H1 (cell line): ENCODE results near the gene CYBRD1. TPM values are rescaled to one million over a fixed set of nuclear protein-coding genes. Genes with fewer than 3 reads are reported as not detected.

ENCODE experiments used
- CTCF ChIA-PET: fragments of 300-600 bp; sonication (Branson Sonifier 250); formaldehyde crosslinking; loops from one replicate; lab custom pipeline; 2021; ENCODE audit not compliant: partially characterized antibody; lab: Charles Lee
- POLR2A ChIA-PET: fragments of 300-600 bp; sonication (Branson Sonifier 250); formaldehyde crosslinking; loops from one replicate; lab custom pipeline; 2021; ENCODE audit warnings: inconsistent platforms; ENCODE audit not compliant: partially characterized antibody; lab: Charles Lee
- DNase-seq, 2 experiments: peaks; one replicate each; pipeline versions ENCODE4 v3.0.0 to v3.0.0-alpha.2; 2010 to 2022; ENCODE audit warnings: low spot score in 2 of 2, low read depth in 1 of 2, mixed read lengths in 1 of 2
- FAIRE-seq: peaks from 2 replicates; lab custom pipeline; 2011; peaks lifted over from hg19 to GRCh38; lab: Jason Lieb, UNC
- H2AFZ ChIP-seq: 2 replicates; pipeline ENCODE4 v1.8.1; 2012; ENCODE audit warnings: low read length, inconsistent platforms
- H2AK5ac ChIP-seq: 2 replicates; pipeline ENCODE4 v1.6.1; 2013; ENCODE audit warnings: low read depth, low read length
- H2BK120ac ChIP-seq: replicated peaks from 2 replicates; pipeline ENCODE3; 2013; ENCODE audit warnings: low read depth, low read length, inconsistent platforms
- H2BK12ac ChIP-seq: 2 replicates; pipeline ENCODE4 v1.6.1; 2013; ENCODE audit warnings: low read depth, low read length
- H2BK15ac ChIP-seq: 2 replicates; pipeline ENCODE4 v1.6.1; 2013; ENCODE audit warnings: low read length
- H2BK20ac ChIP-seq: 2 replicates; pipeline ENCODE4 v1.6.1; 2013; ENCODE audit warnings: low read length
- H2BK5ac ChIP-seq: 2 replicates; pipeline ENCODE4 v1.6.1; 2013; ENCODE audit warnings: low read depth, low read length
- H3K14ac ChIP-seq: 2 replicates; pipeline ENCODE4 v1.6.1; 2013; ENCODE audit warnings: inconsistent platforms; ENCODE audit not compliant: insufficient read length
- H3K18ac ChIP-seq: 2 replicates; pipeline ENCODE4 v1.6.1; 2013; ENCODE audit warnings: low read length; ENCODE audit errors: extremely low read depth
- H3K23ac ChIP-seq: 2 replicates; pipeline ENCODE4 v1.6.1; 2013; ENCODE audit warnings: inconsistent platforms; ENCODE audit not compliant: insufficient read length
- H3K23me2 ChIP-seq: 2 replicates; pipeline ENCODE4 v1.6.1; 2013; ENCODE audit warnings: low read depth, low read length
- H3K27ac ChIP-seq: 2 replicates; pipeline ENCODE4 v1.6.1; 2011; ENCODE audit warnings: low read depth, low read length, inconsistent platforms
- H3K27me3 ChIP-seq, 4 experiments: replicated peaks in 1 of 4; 1 replicate in 1 of 4; 2 replicates in 3 of 4; pipeline versions ENCODE4 v1.6.1 to v1.8.1; 2011 to 2013; ENCODE audit warnings: low read length in 3 of 4, mild to moderate bottlenecking in 3 of 4, inconsistent platforms in 2 of 4, mixed read lengths in 2 of 4, moderate library complexity in 1 of 4; ENCODE audit not compliant: control insufficient read depth in 3 of 4, insufficient read depth in 3 of 4; ENCODE audit errors: extremely low read depth in 1 of 4
- H3K36me3 ChIP-seq, 4 experiments: 2 replicates each; pipeline versions ENCODE4 v1.6.1 to v1.8.1; 2011 to 2013; ENCODE audit warnings: mild to moderate bottlenecking in 4 of 4, low read length in 3 of 4, moderate library complexity in 2 of 4, control low read depth in 1 of 4, inconsistent platforms in 1 of 4; ENCODE audit not compliant: insufficient read depth in 4 of 4, control insufficient read depth in 2 of 4
- H3K4ac ChIP-seq: replicated peaks from 2 replicates; pipeline ENCODE3; 2013; ENCODE audit warnings: low read length, low read depth, mixed read lengths, inconsistent platforms; ENCODE audit not compliant: insufficient read length
- H3K4me1 ChIP-seq, 4 experiments: replicated peaks in 1 of 4; 1 replicate in 1 of 4; 2 replicates in 3 of 4; pipeline versions ENCODE4 v1.6.1 to v1.8.1; 2011 to 2013; ENCODE audit warnings: low read length in 3 of 4, inconsistent platforms in 2 of 4, mixed read lengths in 1 of 4; ENCODE audit not compliant: insufficient read depth in 4 of 4, control insufficient read depth in 3 of 4
- H3K4me2 ChIP-seq, 2 experiments: 2 replicates each; pipeline versions ENCODE4 v1.6.1 to v1.8.1; 2011 to 2013; ENCODE audit warnings: low read depth in 2 of 2, low read length in 2 of 2, control low read depth in 1 of 2, inconsistent platforms in 1 of 2, mild to moderate bottlenecking in 1 of 2; ENCODE audit not compliant: insufficient read depth in 1 of 2
- H3K4me3 ChIP-seq, 4 experiments: fragments of 200-600, 300-600 bp in 1 of 4; sonication (generic), shearing (Covaris generic), sonication (Bioruptor Twin) in 1 of 4; 2 replicates each; pipeline versions ENCODE4 v1.5.1 to v1.8.1; 2011 to 2016; ENCODE audit warnings: low read length in 4 of 4, low read depth in 3 of 4, control low read depth in 2 of 4, inconsistent platforms in 2 of 4, mild to moderate bottlenecking in 2 of 4, mixed read lengths in 1 of 4, moderate library complexity in 1 of 4; ENCODE audit not compliant: insufficient read depth in 2 of 4; ENCODE audit errors: extremely low read depth in 1 of 4
- H3K56ac ChIP-seq: replicated peaks from 2 replicates; pipeline ENCODE3; 2013; ENCODE audit warnings: low read depth, mild to moderate bottlenecking, mixed read lengths, low read length, inconsistent platforms; ENCODE audit not compliant: insufficient read length
- H3K79me1 ChIP-seq: 2 replicates; pipeline ENCODE4 v1.6.1; 2013; ENCODE audit warnings: low read depth, low read length, control low read depth
- H3K79me2 ChIP-seq, 2 experiments: 2 replicates each; pipeline versions ENCODE4 v1.6.1 to v1.8.1; 2012 to 2013; ENCODE audit warnings: low read length in 2 of 2, mild to moderate bottlenecking in 2 of 2, inconsistent platforms in 1 of 2; ENCODE audit not compliant: insufficient read depth in 2 of 2, control insufficient read depth in 1 of 2
- H3K9ac ChIP-seq, 4 experiments: replicated peaks in 1 of 4; 1 replicate in 1 of 4; 2 replicates in 3 of 4; pipeline versions ENCODE4 v1.6.1 to v1.8.1; 2011 to 2013; ENCODE audit warnings: low read depth in 3 of 4, low read length in 3 of 4, control low read depth in 2 of 4, mild to moderate bottlenecking in 2 of 4, moderate library complexity in 2 of 4, inconsistent platforms in 1 of 4; ENCODE audit errors: extremely low read depth in 1 of 4
- H3K9me3 ChIP-seq, 2 experiments: 2 replicates each; pipeline versions ENCODE4 v1.6.1 to v1.8.1; 2012 to 2013; ENCODE audit warnings: mild to moderate bottlenecking in 2 of 2, moderate library complexity in 2 of 2, control low read depth in 1 of 2, inconsistent platforms in 1 of 2, low read depth in 1 of 2, low read length in 1 of 2, mixed read lengths in 1 of 2; ENCODE audit not compliant: insufficient read depth in 2 of 2
- H4K20me1 ChIP-seq, 2 experiments: replicated peaks in 1 of 2; 2 replicates each; pipeline versions ENCODE3 to v1.8.1; 2011 to 2013; ENCODE audit warnings: inconsistent platforms in 2 of 2, low read length in 2 of 2, mild to moderate bottlenecking in 1 of 2; ENCODE audit not compliant: insufficient read depth in 2 of 2, control insufficient read depth in 1 of 2
- H4K5ac ChIP-seq: 2 replicates; pipeline ENCODE4 v1.6.1; 2013; ENCODE audit warnings: low read length, low read depth, mixed read lengths, inconsistent platforms; ENCODE audit not compliant: insufficient read length
- H4K8ac ChIP-seq: 2 replicates; pipeline ENCODE4 v1.8.0; 2013; ENCODE audit warnings: mild to moderate bottlenecking, moderate library complexity, low read length, inconsistent platforms; ENCODE audit not compliant: insufficient read depth; ENCODE audit errors: extremely low read depth
- H4K91ac ChIP-seq: replicated peaks from 2 replicates; pipeline ENCODE3; 2013; ENCODE audit warnings: low read length, mixed read lengths, inconsistent platforms; ENCODE audit not compliant: insufficient read length
- BACH1 ChIP-seq: IDR thresholded peaks from 2 replicates; pipeline ENCODE4 v1.6.1; 2012; ENCODE audit warnings: low read length, improper control_type of control experiment
- CEBPB ChIP-seq: IDR thresholded peaks from 2 replicates; pipeline ENCODE4 v1.6.1; 2012; ENCODE audit warnings: low read depth, low read length
- CHD2 ChIP-seq: IDR thresholded peaks from 2 replicates; pipeline ENCODE4 v1.6.1; 2012; ENCODE audit warnings: low read length, improper control_type of control experiment
- CTBP2 ChIP-seq: IDR thresholded peaks from 2 replicates; pipeline ENCODE4 v1.7.0; 2011; ENCODE audit warnings: borderline replicate concordance, mild to moderate bottlenecking, moderate library complexity, mixed read lengths, low read length; ENCODE audit not compliant: insufficient read depth, insufficient read length
- GABPA ChIP-seq: IDR thresholded peaks from 2 replicates; pipeline ENCODE4 v1.6.1; 2011; ENCODE audit warnings: mild to moderate bottlenecking, low read length, moderate library complexity, borderline replicate concordance; ENCODE audit not compliant: insufficient read depth
- HDAC2 ChIP-seq, 2 experiments: fragments of 300-600 bp in 1 of 2; sonication (generic) in 1 of 2; IDR thresholded peaks; 2 replicates each; pipeline ENCODE4 v1.6.1; 2011 to 2012; ENCODE audit warnings: low read depth in 2 of 2, low read length in 2 of 2, mild to moderate bottlenecking in 2 of 2, moderate library complexity in 2 of 2, borderline replicate concordance in 1 of 2, inconsistent platforms in 1 of 2
- KDM5A ChIP-seq: fragments of 200-600 bp; IDR thresholded peaks from 2 replicates; pipeline ENCODE4 v1.7.1; 2012; ENCODE audit warnings: mild to moderate bottlenecking, low read length, inconsistent platforms, mixed read lengths
- RBBP5 ChIP-seq: IDR thresholded peaks from 2 replicates; pipeline ENCODE4 v1.7.1; 2012; ENCODE audit warnings: low read depth, mild to moderate bottlenecking, inconsistent platforms, low read length, moderate library complexity, borderline replicate concordance
- SP4 ChIP-seq: IDR thresholded peaks from 2 replicates; pipeline ENCODE4 v1.6.1; 2012; ENCODE audit warnings: low read length, inconsistent platforms
- WGBS, 2 experiments: shearing (Covaris generic) in 1 of 2; methylation state at CpG; one replicate each; pipeline versions ENCODE4 v1.1.6 to v1.1.7; 2013 to 2015; ENCODE audit warnings: low lambda C conversion rate in 2 of 2, mixed read lengths in 2 of 2, inconsistent platforms in 1 of 2, low coverage in 1 of 2, missing lambda C conversion rate in 1 of 2; ENCODE audit not compliant: insufficient replicate concordance in 2 of 2, insufficient coverage in 1 of 2, insufficient read length in 1 of 2; ENCODE audit errors: extremely low coverage in 1 of 2, missing lambda C conversion rate in 1 of 2; 5-methylcytosine and 5-hydroxymethylcytosine counted together
- polyA plus RNA-seq, 7 experiments: library from polyadenylated mRNA; depleted of rRNA in 3 of 7; stranded (reverse) in 5 of 7; unstranded in 2 of 7; fragments of >200 nt in 5 of 7; fragments of 200-250 nt in 2 of 7; gene quantifications; 1 replicate in 5 of 7; 2 replicates in 1 of 7; 4 replicates in 1 of 7; pipeline versions ENCODE4 v1.2.1 to v1.2.3, GENCODE V29; 2011 to 2013; ENCODE audit warnings: missing spikeins in 2 of 7, mixed read lengths in 2 of 7
- total RNA-seq: library from RNA; stranded (reverse); fragmentation: NEBNext Ultra II Directional; extraction: Animal tissue kit (Norgen Biotek cat#: 25700); gene quantifications from 2 replicates; pipeline ENCODE4 v1.2.1, GENCODE V29; 2021

The CYBRD1 gene
- total and polyA plus RNA-seq, 2 of the 8 experiments (the other 6 are each of a cell fraction or from before 2014, with no cell fraction given), result 10.7 to 12.6 TPM

DNA sequence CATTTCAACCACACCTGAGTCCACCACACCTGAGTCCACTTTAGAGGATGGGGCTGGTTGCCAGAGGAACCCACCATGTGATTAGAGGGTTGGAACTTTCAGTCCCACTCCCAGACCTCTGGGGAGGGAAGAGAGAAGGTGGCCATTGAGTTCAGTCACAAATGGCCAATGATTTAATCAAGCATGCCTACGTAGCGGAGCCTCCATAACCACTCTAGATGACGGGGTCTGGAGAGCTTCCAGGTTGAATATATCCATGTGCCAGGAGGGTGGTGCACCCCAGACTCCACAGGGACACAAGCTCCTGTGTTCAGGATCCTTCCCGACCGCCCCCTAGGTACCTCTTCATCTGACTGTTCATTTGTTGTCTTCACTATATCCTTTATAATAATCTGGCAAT is 53.3 kb downstream of the CYBRD1 start:
- Histone ChIP-seq H2BK5ac (no peak overlapping the region), H3K9me3 (no peaks in the 10 kb centered on the region), H2BK120ac (no peak overlapping the region), H3K79me1 (no peaks in the 10 kb centered on the region), H2AK5ac (no peak overlapping the region), H2BK12ac (no peak overlapping the region), H3K27ac (no peak overlapping the region), H4K8ac (no peak overlapping the region), H3K36me3 (no peaks in the 10 kb centered on the region), H2AFZ (no peak overlapping the region), H3K14ac (no peak overlapping the region), H3K18ac (no peak overlapping the region), H3K56ac (no peak overlapping the region), H2BK15ac (no peak overlapping the region), H3K79me2 (no peaks in the 10 kb centered on the region), H4K20me1 (no peaks in the 10 kb centered on the region), H3K4me1 (no peaks in the 10 kb centered on the region), H3K4me3 (no peak overlapping the region), H3K4me2 (no peak overlapping the region), H3K23ac (no peak overlapping the region), H3K9ac (no peak overlapping the region), H3K27me3 (no peaks in the 10 kb centered on the region), H3K23me2 (no peaks in the 10 kb centered on the region), H4K91ac (no peak overlapping the region), H3K4ac (no peak overlapping the region), H4K5ac (no peak overlapping the region), H2BK20ac (no peak overlapping the region)
- WGBS, 2 experiments, result 90% methylated on average over 5 of the region's 5 CpGs; no CpG with 5 or more reads in 1 of the 2 experiments
- no peak for FAIRE-seq
- POLR2A ChIA-PET, result no interaction called here
- CTCF ChIA-PET, result interaction anchor here (0.8 to 1.8 kb wide), 3 partner anchors 9 to 126 kb away, joined by 3 to 6 read pairs (median 4); no protein-coding TSS in a partner anchor
- DNase-seq, result no peak
- no peak for TF ChIP-seq SP4
- TF ChIP-seq KDM5A, result no peak
- TF ChIP-seq BACH1, result no peak
- no peak for TF ChIP-seq HDAC2 (IDR thresholded peaks at IDR 0.05; ENCODE audit: borderline replicate concordance in 1 of 2, low read depth in 2 of 2, low read length in 2 of 2)
- no peak for TF ChIP-seq RBBP5
- TF ChIP-seq GABPA, result no peak
- TF ChIP-seq CEBPB, result no peak
- TF ChIP-seq CTBP2, result no peak
- TF ChIP-seq CHD2, result no peak
